Brain pericyte (primary cell): Measurements from ENCODE around the gene EVL.
A peak's percentile ranks its signal among the peaks of the same experiment; 100 is the strongest.
"Not testable (repeated sequence)": the region's sequence is repeated elsewhere in the genome, so short reads cannot be mapped to it uniquely, and the experiment has no call there.

Experiments
- DNase-seq: peaks from one replicate; pipeline ENCODE4 v3.0.0-alpha.2; 2012; ENCODE audit warnings: low read depth, low spot score

The EVL gene

GRCh38 chr14:100065111-100065871, at the start of gene EVL:
EVL (plus strand) TSS chr14:100065422; CDS start chr14:100065501, 79 bp downstream.
- no peak for DNase-seq

GRCh38 chr14:100017553-100017952, 47.7 kb upstream of the EVL start:
- no peak for DNase-seq

DNA sequence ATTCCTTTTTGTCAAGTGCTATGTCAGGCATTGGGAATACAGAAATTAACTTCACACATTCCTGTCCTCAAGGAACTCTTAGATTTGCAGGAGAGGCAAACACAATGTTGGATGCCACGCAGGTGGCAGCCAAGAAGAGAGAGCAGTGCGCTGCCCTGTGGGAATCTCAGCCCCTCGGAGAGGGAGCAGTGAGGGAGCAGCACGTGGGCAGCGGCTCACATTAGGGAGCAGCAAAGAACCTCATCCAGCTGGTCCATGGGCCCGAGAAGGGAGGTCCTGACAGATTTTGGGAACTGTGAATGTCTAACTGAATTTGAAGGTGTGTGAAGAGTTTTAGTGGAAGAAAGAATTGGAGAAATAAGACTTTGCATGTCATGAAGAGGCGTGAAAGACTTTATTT, 47.2 kb upstream of the EVL start:
- no peak for DNase-seq

- no peak for DNase-seq
These were observed 46.7 kb upstream of the EVL start for GRCh38 chr14:100018482-100018881.

DNA sequence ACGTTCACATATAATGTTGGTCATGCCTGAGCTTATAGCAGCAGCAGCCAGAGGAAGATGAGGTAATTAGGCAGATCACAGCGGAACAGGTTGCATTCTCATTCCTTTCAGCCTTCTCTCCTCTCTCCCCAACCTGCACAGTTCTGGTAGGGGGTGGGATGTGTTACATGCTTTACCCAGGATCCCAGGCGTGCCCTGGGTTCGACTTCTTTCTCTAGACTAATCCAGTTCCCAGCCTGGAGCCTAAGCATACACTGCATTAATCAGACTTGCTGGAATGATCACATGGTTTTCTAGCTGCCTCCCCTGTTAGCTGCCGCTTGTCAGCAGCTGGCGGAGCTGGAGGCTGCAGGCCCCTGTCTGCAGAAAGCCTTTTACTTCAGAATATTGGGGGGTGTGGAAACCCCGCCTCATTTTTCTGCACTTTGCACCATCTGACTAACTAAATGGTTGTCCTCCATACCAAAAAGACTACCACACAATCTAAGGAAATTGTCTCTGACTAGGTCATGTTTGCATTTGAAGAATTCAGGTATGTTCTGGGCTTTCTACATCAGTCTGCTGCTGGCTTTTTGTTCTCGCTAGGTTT, 46.0 kb upstream of the EVL start:
- no peak for DNase-seq

DNA sequence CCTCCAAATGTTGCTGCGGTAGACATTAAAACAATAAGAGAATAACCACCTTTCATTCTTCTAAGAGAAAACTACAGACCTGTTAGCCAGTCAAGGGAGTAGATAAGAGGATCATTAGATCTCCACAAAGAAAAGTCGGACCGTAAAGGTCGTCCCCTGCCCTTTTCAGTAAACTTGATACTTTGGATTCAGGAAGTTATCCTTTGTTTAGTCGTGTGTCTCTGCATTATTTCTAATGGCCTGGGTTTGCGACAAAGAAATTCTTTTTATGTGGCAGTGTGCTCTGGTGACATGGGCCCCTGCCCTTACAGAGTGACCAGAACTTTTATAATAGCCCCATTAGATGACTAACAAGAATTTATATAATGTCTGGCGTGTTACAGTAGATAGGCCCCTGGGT, 44.6 kb upstream of the EVL start:
- no peak for DNase-seq

GRCh38 chr14:100022772-100023451, 42.3 kb upstream of the EVL start:
- DNase-seq: no peak

GRCh38 chr14:100025111-100025510, 40.1 kb upstream of the EVL start:
- DNase-seq: no peak

GRCh38 chr14:100027771-100028490, 37.3 kb upstream of the EVL start:
- DNase-seq: no peak

- no peak for DNase-seq
These were observed 36.1 kb upstream of the EVL start for GRCh38 chr14:100028990-100029677.

GRCh38 chr14:100030006-100030405, 35.2 kb upstream of the EVL start:
- not testable (repeated sequence) for DNase-seq

DNA sequence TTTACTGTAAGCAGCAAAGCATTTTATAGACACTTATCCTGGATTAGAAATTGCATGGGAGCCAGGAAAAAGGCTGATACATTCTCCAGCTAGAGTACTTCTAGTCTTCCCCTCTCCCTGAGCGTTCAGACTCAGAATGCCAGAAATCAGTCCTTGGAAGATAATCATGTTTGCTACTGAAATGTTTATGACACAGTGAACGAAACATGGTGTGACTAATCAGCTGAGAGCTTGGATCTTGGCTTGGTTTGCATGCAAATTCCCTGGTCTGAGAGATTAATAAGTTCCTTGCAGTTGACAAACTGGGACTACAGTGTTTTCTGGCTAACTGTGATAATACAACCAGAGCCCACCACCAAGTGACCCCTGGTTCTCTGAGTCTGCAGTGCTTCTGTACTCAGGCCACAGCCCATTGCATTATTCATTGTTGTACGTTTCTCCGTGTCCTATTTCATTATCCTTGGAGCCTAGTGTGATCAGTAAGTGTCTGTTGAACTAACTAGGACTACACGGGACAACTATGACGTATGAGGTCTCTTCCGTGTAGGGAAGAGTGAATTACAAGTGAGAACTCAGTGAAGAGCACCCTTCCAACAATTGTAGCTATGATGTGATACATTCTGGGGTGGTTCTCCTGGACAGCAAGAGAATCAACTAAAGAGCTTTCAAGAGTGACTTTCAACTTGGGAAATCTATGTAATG, 34.6 kb upstream of the EVL start:
- no peak for DNase-seq

DNA sequence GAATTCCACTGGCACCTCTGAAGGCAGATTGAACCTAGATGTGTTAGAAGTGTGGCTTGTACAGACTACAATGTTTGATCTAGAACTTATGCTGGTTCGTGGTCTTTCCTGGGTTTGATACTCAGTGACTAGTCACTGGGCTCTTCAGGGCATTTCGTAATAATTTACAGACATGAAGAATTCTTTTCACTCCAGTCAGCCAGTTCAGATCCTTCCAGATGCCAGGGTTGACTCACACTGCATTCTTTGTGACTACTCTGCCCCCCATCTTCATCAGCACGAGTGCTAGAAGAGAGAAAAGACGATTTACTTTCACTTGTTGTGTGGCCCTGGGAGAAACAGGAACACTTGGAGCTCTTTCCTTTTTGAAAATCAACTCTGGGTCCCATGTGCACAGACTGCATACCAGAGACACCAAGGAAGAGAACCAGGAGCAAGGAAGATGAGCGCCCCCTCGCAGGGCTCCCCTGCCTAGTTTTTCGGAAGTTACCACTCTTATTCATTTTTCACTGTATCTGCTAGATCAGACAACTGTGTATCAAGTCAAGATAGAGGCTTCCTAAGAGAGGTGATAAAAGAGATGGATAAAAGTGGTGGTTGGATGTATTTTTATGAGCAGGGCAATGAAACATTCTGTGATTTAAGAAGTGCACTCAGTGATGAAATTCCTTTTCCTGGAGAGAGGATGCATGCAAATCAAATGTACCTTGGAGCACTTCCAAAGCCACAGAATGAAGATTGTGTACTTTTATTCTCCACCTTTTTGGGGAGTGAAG, 33.5 kb upstream of the EVL start:
- peak; percentile 73 for DNase-seq

- no peak for DNase-seq
These were observed 32.5 kb upstream of the EVL start for GRCh38 chr14:100032738-100033137.

- DNase-seq: no peak
These were observed 31.7 kb upstream of the EVL start for GRCh38 chr14:100033347-100034075.

DNA sequence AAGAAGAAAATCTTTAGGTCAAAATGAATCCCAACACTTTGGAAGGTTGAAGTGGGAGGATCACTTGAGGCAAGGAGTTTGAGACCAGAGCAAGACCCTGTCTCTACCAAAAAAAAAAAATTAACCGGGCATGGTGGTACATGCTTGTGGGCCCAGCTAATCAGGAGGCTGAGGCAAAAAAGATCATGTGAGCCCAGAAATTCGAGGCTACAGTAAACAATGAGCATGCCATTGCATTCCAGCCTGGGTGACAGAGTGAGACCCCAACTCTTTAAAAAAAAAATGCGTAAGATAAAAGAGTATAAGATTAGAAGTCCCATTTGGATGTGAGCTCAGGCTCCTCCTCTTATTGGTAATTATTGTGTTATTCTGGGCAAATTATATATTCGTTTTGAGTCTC, 30.8 kb upstream of the EVL start:
- DNase-seq: no peak

DNA sequence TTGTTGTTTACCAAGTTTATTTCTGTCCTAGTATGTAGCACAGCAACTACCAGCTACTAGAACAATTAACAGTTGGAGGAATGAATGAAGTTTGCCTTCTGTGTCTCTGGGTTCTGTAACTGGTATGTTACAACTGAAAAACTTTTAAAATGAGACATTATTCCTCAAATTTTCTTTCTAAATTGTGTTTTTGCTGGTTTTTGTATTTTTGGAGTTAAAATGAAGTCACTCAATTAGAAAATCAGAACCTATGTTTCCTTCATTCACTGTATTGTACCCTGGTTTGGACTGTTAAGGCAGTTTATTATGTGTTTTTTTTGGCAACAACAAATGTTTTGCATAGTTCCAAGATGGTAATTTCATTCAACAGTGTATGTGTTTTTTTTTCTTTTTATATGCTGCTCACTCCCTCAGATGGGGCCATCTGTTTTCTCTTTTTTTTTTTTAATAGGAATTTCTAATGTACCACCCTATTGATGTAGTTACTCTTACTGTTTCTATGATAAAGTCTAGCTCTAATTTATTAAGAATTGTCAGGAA, 30.2 kb upstream of the EVL start:
- DNase-seq: no peak

DNA sequence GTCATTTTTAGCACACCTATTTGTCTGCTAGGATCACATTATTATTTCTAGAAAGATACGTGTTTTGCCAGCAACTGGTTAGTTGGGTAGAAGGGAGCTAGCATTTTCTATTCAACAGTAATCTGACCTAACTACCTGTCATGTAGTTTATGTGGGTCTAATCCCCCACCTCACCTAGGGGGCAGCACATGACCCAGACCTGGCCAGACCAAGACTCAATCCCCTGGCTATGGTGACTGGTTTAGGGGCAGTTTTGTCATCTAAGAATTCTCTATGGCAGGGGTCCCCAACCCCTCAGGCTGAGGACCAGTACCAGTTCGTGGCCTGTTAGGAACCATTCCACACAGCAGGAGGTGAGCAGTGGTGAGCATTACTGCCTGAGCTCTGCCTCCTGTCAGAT, 29.5 kb upstream of the EVL start:
- DNase-seq: no peak

DNA sequence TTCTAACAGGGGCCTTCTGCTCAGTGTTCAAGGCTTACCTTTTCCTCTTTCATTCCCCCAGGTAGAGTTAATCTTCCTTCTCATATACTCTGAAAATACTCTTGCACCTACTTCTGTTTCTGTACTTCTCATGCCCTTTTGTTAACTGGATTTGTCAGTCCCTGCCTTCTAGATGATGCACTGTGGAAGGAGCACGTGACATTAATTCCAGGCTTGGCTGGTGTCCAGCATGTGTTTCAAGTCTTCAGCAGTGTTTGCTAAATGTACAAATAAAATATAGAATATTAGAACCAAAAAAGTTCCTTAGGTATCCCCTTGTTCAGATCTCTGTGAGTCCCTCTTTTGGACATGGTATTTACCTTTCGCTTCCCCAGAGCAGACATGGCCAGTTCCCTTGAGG, 27.9 kb upstream of the EVL start:
- no peak for DNase-seq
